NCI-H524 treated with DMSO at 0.1 percent for 48 hours (cell line): ENCODE data around the gene CDKN2B-AS1.

Experiments used
- DNase-seq: peaks from one replicate; lab custom pipeline; 2025; lab: John Stamatoyannopoulos, UW

The CDKN2B-AS1 gene

DNA sequence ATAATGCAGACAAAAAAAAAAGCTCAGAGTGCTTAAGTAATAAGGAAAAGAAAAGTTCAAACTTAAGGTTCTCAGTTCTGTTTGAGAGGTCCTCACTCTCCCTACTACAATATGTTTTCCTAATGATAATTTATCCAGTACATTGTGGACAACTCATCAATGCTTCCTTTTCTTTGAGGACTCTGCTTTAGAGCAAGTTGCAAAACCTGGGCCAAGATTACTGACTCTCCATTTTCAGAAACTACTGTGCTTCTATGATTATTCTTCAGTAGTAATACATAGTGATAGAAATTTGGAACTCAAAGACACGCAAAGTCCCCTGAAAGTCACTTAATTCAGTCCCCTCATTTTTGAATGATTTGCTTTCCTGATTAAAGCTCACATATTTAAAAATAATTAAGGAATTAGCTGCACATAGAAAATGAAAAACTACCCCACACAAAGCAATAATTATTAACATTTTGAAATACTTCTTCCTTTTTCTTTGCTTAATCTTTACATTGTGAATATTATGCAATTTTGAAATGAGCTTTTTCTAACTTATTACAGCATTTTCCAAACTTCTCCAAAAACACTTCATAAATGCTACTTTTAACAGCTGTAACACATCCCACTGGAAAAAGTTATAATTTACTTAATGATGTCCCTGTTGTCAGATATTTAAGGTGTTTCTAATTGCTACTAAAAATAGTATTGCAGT, 11.6 kb upstream of the CDKN2B-AS1 start:
- no peak for DNase-seq

DNA sequence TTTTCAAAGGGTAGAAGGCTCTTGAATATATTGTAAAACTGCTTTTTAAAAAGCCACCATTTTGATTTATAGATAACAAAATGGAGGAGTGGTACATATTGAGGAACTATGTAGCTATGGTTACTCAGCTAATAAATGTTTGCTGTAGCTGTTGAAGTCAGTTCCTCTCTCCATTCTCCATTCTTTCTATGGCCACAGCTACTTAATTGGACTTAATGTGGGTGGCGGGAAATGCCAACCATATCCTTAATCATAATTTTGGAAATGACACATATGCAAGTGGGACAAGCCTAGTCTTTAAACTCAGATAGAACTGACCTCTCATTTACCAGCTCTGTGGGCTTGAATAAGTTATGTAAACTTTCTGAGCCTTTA, 11.0 kb upstream of the CDKN2B-AS1 start:
- no peak for DNase-seq

DNA sequence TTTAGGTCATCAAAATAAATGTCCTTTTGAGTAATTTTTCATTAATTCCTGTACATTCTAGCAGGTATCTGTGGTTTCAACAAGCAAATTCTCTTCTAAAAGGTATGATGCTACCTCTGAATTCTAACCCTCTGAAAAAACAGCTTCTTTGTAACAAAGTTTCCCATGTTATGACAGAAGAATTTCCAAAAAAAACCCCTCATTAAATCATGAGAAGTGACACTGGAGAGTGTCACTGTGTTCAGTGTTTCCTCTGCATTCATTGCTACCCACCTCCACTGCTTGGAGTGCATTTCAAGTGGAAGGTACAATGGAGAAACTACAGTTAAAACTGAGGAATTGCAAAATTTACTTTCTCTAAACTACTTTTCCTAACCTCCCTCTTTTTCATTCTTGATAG, 10.5 kb upstream of the CDKN2B-AS1 start:
- no peak for DNase-seq

- DNase-seq, result no peak
Observed at GRCh38 chr9:21985964-21986667, 8.5 kb upstream of the CDKN2B-AS1 start.

DNA sequence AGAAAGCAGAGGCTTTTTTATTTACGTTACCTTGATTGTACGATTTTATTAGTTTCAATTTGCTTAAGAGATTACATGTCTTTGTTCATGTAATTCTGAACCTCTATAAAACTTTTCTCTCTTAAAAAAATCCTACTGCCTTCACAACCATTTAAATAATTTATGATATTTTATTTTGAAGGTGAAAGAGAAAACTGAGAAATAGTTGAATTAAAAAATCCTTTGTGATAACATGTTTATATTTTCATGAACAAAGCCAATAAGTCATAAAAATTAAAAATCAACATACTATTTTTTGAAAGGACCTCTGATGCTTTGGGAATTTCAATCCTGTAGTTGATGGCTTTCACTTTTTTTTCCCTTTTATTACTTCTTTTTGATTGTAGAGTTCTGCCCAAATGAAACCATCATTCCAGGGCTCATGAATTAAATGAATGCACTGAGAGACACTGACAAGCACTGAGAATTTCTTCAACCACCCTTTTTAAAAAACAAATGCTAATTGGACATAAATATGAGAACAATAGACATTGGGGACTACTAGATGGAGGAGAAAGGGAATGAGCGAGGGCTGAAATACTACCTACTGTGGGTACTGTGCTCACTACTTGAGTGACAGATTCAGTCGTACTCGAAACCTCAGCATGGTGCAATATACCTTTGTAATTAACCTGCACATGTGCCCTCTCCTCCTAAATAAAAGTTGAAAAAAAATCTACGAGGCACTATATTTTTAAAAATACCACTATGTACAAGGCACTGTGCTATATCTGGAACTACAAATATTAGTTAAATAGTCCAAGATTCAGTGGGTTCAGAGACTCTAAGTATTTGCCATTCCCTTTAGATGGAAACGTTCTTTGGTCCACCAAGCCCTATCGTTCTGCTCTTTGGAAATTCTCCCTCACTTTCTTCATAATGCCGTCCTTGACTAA, 6.3 kb upstream of the CDKN2B-AS1 start:
- DNase-seq, result no peak

- DNase-seq, result no peak
Observed at GRCh38 chr9:21989440-21990189, 5.0 kb upstream of the CDKN2B-AS1 start.

DNA sequence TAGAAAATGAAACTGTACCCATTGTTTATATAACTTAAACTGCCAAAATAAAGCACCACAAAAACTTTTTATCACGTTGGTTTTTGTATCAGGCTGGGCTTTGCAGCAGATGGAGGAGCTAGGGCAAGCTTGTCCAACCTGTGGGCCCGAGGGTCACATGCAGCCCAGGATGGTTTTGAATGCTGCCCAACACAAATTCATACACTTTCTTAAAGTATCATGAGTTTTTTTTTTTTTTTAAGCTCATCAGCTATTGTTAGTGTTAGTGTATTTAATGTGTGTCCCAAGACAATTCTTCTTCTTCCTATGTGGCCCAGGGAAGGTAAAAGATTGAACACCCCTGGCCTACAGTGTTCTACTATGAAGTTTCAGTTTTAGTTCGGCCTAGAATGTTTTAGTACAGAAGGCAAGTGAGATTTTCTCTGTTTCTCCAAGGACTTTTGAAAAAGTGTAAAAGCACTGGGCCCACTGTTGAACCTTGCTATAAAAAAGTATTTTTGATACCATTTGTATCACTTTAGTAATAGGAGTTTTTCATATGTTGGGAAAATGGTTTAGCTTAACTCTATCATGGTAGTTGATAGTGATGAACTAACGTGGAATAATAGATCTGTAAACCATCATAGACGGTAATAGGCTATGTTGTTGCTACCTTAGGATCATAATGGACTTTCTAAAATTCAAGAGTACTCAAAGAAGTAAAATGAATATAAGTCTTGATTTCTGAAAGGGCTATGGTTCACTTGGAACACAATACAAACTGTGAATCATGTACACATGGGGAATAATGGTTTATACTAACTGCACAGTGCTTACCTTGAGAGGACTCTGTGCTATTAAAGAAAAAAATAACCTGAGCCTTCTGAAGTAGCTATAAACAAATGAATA, 3.3 kb upstream of the CDKN2B-AS1 start:
- no peak for DNase-seq

GRCh38 chr9:21993007-21993406, 1.6 kb upstream of the CDKN2B-AS1 start:
- no peak for DNase-seq

DNA sequence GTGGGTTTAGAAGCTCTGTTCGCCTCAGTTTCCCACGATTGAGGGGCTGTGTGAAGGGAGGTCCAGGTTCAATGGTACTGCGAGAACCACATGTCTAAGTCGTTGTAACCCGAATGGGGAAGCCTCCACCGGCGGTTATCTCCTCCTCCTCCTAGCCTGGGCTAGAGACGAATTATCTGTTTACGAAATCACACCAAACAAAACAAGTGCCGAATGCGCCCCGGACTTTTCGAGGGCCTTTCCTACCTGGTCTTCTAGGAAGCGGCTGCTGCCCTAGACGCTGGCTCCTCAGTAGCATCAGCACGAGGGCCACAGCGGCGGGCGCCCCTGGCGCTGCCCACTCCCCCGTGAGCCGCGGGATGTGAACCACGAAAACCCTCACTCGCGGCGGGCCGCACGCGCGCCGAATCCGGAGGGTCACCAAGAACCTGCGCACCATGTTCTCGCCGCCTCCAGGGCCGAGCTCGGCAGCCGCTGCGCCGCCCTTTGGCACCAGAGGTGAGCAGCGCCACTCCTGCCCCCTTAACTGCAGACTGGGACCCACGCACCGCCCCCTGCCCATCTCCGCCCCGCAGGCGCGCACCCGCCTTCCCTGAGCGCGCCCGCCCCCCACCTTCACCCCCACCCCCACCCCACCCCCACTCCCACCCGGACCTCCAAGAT, 567 bp upstream of the CDKN2B-AS1 start, which contains the start of gene CDKN2A:
CDKN2A (minus strand) TSS at position 500 of the 663 bp plus-strand sequence.
- peak; percentile 50 for DNase-seq

DNA sequence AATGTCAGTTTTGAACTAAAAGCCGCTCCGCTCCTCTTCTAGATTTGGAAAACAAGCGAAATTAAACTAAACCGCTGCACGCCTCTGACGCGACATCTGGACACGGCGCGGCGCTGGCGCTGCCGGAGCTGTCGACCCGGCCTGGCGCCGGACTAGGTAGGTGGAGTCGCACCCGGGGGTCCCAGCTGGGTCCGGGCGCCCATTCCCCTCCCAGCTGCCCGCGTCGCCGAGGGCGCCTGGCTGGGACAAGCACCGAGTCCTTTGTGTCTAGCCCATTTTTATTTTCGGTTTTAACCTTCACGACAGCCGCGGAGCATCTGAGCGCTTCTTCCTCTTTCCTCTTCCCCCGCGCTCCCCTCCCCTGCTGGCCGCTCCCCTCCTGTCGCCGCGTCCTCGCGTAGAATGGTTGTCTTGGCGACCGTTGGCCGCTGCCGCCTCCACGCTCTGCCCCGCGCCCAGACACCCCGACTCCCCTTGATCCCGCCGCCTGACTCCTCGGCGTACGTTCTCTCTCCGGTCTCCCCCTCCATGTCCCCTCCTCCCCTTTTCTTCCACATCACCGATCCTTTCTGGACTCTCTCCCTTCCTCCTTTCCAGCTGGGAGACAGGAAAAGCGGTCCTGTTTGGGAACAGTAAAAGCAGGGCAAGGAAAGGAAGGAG, 545 bp downstream of the CDKN2B-AS1 start:
- DNase-seq, result no peak

- no peak for DNase-seq
Observed at GRCh38 chr9:21995666-21996398, 1.2 kb downstream of the CDKN2B-AS1 start.

- peak; percentile 28 for DNase-seq
Observed at GRCh38 chr9:21996438-21996837, 1.8 kb downstream of the CDKN2B-AS1 start.

DNA sequence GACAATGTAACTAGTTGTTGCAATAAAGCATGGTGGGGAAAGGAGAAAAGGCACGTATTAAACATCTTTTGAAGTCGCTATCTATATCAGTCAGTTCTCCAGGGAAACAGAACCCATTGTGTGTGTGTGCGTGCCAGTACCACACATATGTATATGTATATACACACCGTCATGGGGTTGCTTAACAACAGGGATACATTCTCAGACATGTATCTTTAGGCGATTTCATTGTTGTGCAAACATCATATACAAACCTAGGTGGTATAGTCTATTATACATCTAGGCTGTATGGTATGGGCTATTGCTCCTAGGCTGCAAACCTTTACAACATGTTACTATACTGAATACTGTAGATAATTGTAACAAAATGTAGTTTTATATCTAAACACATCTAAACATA, 2.3 kb downstream of the CDKN2B-AS1 start:
- no peak for DNase-seq

DNA sequence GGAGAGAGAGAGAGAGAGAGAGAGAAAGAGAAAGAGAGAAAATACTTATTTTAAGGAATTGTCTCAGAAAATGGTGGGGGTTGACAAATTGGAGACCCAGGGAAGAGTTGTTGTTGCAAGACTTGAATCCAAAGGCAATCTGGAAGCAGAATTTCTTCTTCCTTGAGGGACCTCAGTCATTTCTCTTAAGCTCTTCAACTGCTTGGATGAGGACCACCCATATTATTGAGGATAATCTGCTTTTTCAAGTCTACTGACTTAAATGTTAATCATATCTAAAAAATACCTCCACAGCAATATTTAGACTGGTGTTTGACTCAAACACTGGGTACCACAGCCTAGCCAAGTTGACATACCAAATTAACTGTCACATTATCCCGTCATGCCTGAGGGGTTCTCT, 2.9 kb downstream of the CDKN2B-AS1 start:
- DNase-seq, result no peak

DNA sequence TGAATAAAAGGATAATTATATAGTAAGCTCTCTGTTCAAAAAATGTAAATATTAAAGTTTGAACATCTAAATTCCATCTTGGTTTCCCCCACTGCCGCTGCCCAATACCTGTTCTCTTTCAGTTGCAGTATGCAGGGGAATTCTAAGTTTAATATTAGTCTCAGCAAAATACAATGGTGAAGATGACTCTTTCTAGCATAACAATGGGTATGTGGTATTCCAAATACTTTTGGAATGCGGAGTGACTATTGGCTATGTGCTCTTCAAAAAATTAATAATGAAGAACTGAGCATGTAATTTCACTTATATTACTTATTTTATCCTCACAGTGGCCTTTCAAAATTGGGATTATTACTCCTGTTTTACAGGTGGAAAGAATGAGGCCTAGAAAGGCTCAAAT, 3.4 kb downstream of the CDKN2B-AS1 start:
- no peak for DNase-seq

DNA sequence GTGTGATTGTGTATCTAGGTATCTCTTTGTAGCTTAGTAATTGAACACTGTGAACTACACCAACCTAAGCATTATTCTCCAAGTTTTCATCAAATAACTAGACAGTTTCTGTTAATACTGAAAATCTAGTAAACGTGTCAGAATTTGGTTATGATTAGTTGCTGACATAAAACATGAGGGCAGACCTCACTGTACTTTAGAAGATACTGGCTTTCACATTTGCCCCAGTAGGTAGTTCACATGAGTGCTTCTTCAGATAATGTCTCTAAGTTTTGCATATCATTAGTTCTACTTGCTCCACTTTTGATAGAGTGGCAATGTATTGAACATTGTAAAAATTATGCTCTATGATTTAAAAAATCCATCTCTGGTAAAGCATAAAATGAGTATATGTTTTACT, 7.4 kb downstream of the CDKN2B-AS1 start:
- DNase-seq, result no peak

- no peak for DNase-seq
Observed at GRCh38 chr9:22005021-22005701, 10.6 kb downstream of the CDKN2B-AS1 start.
